H1 (cell line): ENCODE data around the gene KCNH1. TPM values are rescaled to one million over a fixed set of nuclear protein-coding genes. Genes with fewer than 3 reads are reported as not detected.

ENCODE experiments used
- CTCF ChIA-PET: fragments of 300-600 bp; sonication (Branson Sonifier 250); formaldehyde crosslinking; loops from one replicate; lab custom pipeline; 2021; ENCODE audit not compliant: partially characterized antibody; lab: Charles Lee
- POLR2A ChIA-PET: fragments of 300-600 bp; sonication (Branson Sonifier 250); formaldehyde crosslinking; loops from one replicate; lab custom pipeline; 2021; ENCODE audit warnings: inconsistent platforms; ENCODE audit not compliant: partially characterized antibody; lab: Charles Lee
- DNase-seq, 2 experiments: peaks; one replicate each; pipeline versions ENCODE4 v3.0.0 to v3.0.0-alpha.2; 2010 to 2022; ENCODE audit warnings: low spot score in 2 of 2, low read depth in 1 of 2, mixed read lengths in 1 of 2
- FAIRE-seq: peaks from 2 replicates; lab custom pipeline; 2011; peaks lifted over from hg19 to GRCh38; lab: Jason Lieb, UNC
- H2AFZ ChIP-seq: 2 replicates; pipeline ENCODE4 v1.8.1; 2012; ENCODE audit warnings: low read length, inconsistent platforms
- H2AK5ac ChIP-seq: 2 replicates; pipeline ENCODE4 v1.6.1; 2013; ENCODE audit warnings: low read depth, low read length
- H2BK120ac ChIP-seq: replicated peaks from 2 replicates; pipeline ENCODE3; 2013; ENCODE audit warnings: low read depth, low read length, inconsistent platforms
- H2BK12ac ChIP-seq: 2 replicates; pipeline ENCODE4 v1.6.1; 2013; ENCODE audit warnings: low read depth, low read length
- H2BK15ac ChIP-seq: 2 replicates; pipeline ENCODE4 v1.6.1; 2013; ENCODE audit warnings: low read length
- H2BK20ac ChIP-seq: 2 replicates; pipeline ENCODE4 v1.6.1; 2013; ENCODE audit warnings: low read length
- H2BK5ac ChIP-seq: 2 replicates; pipeline ENCODE4 v1.6.1; 2013; ENCODE audit warnings: low read depth, low read length
- H3K14ac ChIP-seq: 2 replicates; pipeline ENCODE4 v1.6.1; 2013; ENCODE audit warnings: inconsistent platforms; ENCODE audit not compliant: insufficient read length
- H3K18ac ChIP-seq: 2 replicates; pipeline ENCODE4 v1.6.1; 2013; ENCODE audit warnings: low read length; ENCODE audit errors: extremely low read depth
- H3K23ac ChIP-seq: 2 replicates; pipeline ENCODE4 v1.6.1; 2013; ENCODE audit warnings: inconsistent platforms; ENCODE audit not compliant: insufficient read length
- H3K23me2 ChIP-seq: 2 replicates; pipeline ENCODE4 v1.6.1; 2013; ENCODE audit warnings: low read depth, low read length
- H3K27ac ChIP-seq: 2 replicates; pipeline ENCODE4 v1.6.1; 2011; ENCODE audit warnings: low read depth, low read length, inconsistent platforms
- H3K27me3 ChIP-seq, 4 experiments: replicated peaks in 1 of 4; 1 replicate in 1 of 4; 2 replicates in 3 of 4; pipeline versions ENCODE4 v1.6.1 to v1.8.1; 2011 to 2013; ENCODE audit warnings: low read length in 3 of 4, mild to moderate bottlenecking in 3 of 4, inconsistent platforms in 2 of 4, mixed read lengths in 2 of 4, moderate library complexity in 1 of 4; ENCODE audit not compliant: control insufficient read depth in 3 of 4, insufficient read depth in 3 of 4; ENCODE audit errors: extremely low read depth in 1 of 4
- H3K36me3 ChIP-seq, 4 experiments: 2 replicates each; pipeline versions ENCODE4 v1.6.1 to v1.8.1; 2011 to 2013; ENCODE audit warnings: mild to moderate bottlenecking in 4 of 4, low read length in 3 of 4, moderate library complexity in 2 of 4, control low read depth in 1 of 4, inconsistent platforms in 1 of 4; ENCODE audit not compliant: insufficient read depth in 4 of 4, control insufficient read depth in 2 of 4
- H3K4ac ChIP-seq: replicated peaks from 2 replicates; pipeline ENCODE3; 2013; ENCODE audit warnings: low read length, low read depth, mixed read lengths, inconsistent platforms; ENCODE audit not compliant: insufficient read length
- H3K4me1 ChIP-seq, 4 experiments: replicated peaks in 1 of 4; 1 replicate in 1 of 4; 2 replicates in 3 of 4; pipeline versions ENCODE4 v1.6.1 to v1.8.1; 2011 to 2013; ENCODE audit warnings: low read length in 3 of 4, inconsistent platforms in 2 of 4, mixed read lengths in 1 of 4; ENCODE audit not compliant: insufficient read depth in 4 of 4, control insufficient read depth in 3 of 4
- H3K4me2 ChIP-seq, 2 experiments: 2 replicates each; pipeline versions ENCODE4 v1.6.1 to v1.8.1; 2011 to 2013; ENCODE audit warnings: low read depth in 2 of 2, low read length in 2 of 2, control low read depth in 1 of 2, inconsistent platforms in 1 of 2, mild to moderate bottlenecking in 1 of 2; ENCODE audit not compliant: insufficient read depth in 1 of 2
- H3K4me3 ChIP-seq, 4 experiments: fragments of 200-600, 300-600 bp in 1 of 4; sonication (generic), shearing (Covaris generic), sonication (Bioruptor Twin) in 1 of 4; 2 replicates each; pipeline versions ENCODE4 v1.5.1 to v1.8.1; 2011 to 2016; ENCODE audit warnings: low read length in 4 of 4, low read depth in 3 of 4, control low read depth in 2 of 4, inconsistent platforms in 2 of 4, mild to moderate bottlenecking in 2 of 4, mixed read lengths in 1 of 4, moderate library complexity in 1 of 4; ENCODE audit not compliant: insufficient read depth in 2 of 4; ENCODE audit errors: extremely low read depth in 1 of 4
- H3K56ac ChIP-seq: replicated peaks from 2 replicates; pipeline ENCODE3; 2013; ENCODE audit warnings: low read depth, mild to moderate bottlenecking, mixed read lengths, low read length, inconsistent platforms; ENCODE audit not compliant: insufficient read length
- H3K79me1 ChIP-seq: 2 replicates; pipeline ENCODE4 v1.6.1; 2013; ENCODE audit warnings: low read depth, low read length, control low read depth
- H3K79me2 ChIP-seq, 2 experiments: 2 replicates each; pipeline versions ENCODE4 v1.6.1 to v1.8.1; 2012 to 2013; ENCODE audit warnings: low read length in 2 of 2, mild to moderate bottlenecking in 2 of 2, inconsistent platforms in 1 of 2; ENCODE audit not compliant: insufficient read depth in 2 of 2, control insufficient read depth in 1 of 2
- H3K9ac ChIP-seq, 4 experiments: replicated peaks in 1 of 4; 1 replicate in 1 of 4; 2 replicates in 3 of 4; pipeline versions ENCODE4 v1.6.1 to v1.8.1; 2011 to 2013; ENCODE audit warnings: low read depth in 3 of 4, low read length in 3 of 4, control low read depth in 2 of 4, mild to moderate bottlenecking in 2 of 4, moderate library complexity in 2 of 4, inconsistent platforms in 1 of 4; ENCODE audit errors: extremely low read depth in 1 of 4
- H3K9me3 ChIP-seq, 2 experiments: 2 replicates each; pipeline versions ENCODE4 v1.6.1 to v1.8.1; 2012 to 2013; ENCODE audit warnings: mild to moderate bottlenecking in 2 of 2, moderate library complexity in 2 of 2, control low read depth in 1 of 2, inconsistent platforms in 1 of 2, low read depth in 1 of 2, low read length in 1 of 2, mixed read lengths in 1 of 2; ENCODE audit not compliant: insufficient read depth in 2 of 2
- H4K20me1 ChIP-seq, 2 experiments: replicated peaks in 1 of 2; 2 replicates each; pipeline versions ENCODE3 to v1.8.1; 2011 to 2013; ENCODE audit warnings: inconsistent platforms in 2 of 2, low read length in 2 of 2, mild to moderate bottlenecking in 1 of 2; ENCODE audit not compliant: insufficient read depth in 2 of 2, control insufficient read depth in 1 of 2
- H4K5ac ChIP-seq: 2 replicates; pipeline ENCODE4 v1.6.1; 2013; ENCODE audit warnings: low read length, low read depth, mixed read lengths, inconsistent platforms; ENCODE audit not compliant: insufficient read length
- H4K8ac ChIP-seq: 2 replicates; pipeline ENCODE4 v1.8.0; 2013; ENCODE audit warnings: mild to moderate bottlenecking, moderate library complexity, low read length, inconsistent platforms; ENCODE audit not compliant: insufficient read depth; ENCODE audit errors: extremely low read depth
- H4K91ac ChIP-seq: replicated peaks from 2 replicates; pipeline ENCODE3; 2013; ENCODE audit warnings: low read length, mixed read lengths, inconsistent platforms; ENCODE audit not compliant: insufficient read length
- CHD1 ChIP-seq: IDR thresholded peaks from 2 replicates; pipeline ENCODE4 v1.6.1; 2012; ENCODE audit warnings: low read depth, low read length, improper control_type of control experiment
- RNF2 ChIP-seq: fragments of 200-900, 300-1000 bp; sonication (generic); IDR thresholded peaks from 2 replicates; pipeline ENCODE4 v1.7.1; 2016; ENCODE audit warnings: borderline replicate concordance, low read depth, mild to moderate bottlenecking, antibody characterized with exemption, low read length; ENCODE audit not compliant: poor library complexity, severe bottlenecking; ENCODE audit errors: missing control alignments
- SP1 ChIP-seq: IDR thresholded peaks from 2 replicates; pipeline ENCODE4 v1.6.1; 2011; ENCODE audit warnings: low read depth, low read length
- WGBS, 2 experiments: shearing (Covaris generic) in 1 of 2; methylation state at CpG; one replicate each; pipeline versions ENCODE4 v1.1.6 to v1.1.7; 2013 to 2015; ENCODE audit warnings: low lambda C conversion rate in 2 of 2, mixed read lengths in 2 of 2, inconsistent platforms in 1 of 2, low coverage in 1 of 2, missing lambda C conversion rate in 1 of 2; ENCODE audit not compliant: insufficient replicate concordance in 2 of 2, insufficient coverage in 1 of 2, insufficient read length in 1 of 2; ENCODE audit errors: extremely low coverage in 1 of 2, missing lambda C conversion rate in 1 of 2; 5-methylcytosine and 5-hydroxymethylcytosine counted together
- polyA plus RNA-seq, 7 experiments: library from polyadenylated mRNA; depleted of rRNA in 3 of 7; stranded (reverse) in 5 of 7; unstranded in 2 of 7; fragments of >200 nt in 5 of 7; fragments of 200-250 nt in 2 of 7; gene quantifications; 1 replicate in 5 of 7; 2 replicates in 1 of 7; 4 replicates in 1 of 7; pipeline versions ENCODE4 v1.2.1 to v1.2.3, GENCODE V29; 2011 to 2013; ENCODE audit warnings: missing spikeins in 2 of 7, mixed read lengths in 2 of 7
- total RNA-seq: library from RNA; stranded (reverse); fragmentation: NEBNext Ultra II Directional; extraction: Animal tissue kit (Norgen Biotek cat#: 25700); gene quantifications from 2 replicates; pipeline ENCODE4 v1.2.1, GENCODE V29; 2021

The KCNH1 gene
- total and polyA plus RNA-seq, 2 of the 8 experiments (the other 6 are each of a cell fraction or from before 2014, with no cell fraction given): 0.27 to 0.34 TPM

- H3K79me2 ChIP-seq: no peaks in the 10 kb centered on the region
- no peak overlapping the region for H3K23ac ChIP-seq
- H2BK120ac ChIP-seq: no peak overlapping the region
- no peaks in the 10 kb centered on the region for H3K9me3 ChIP-seq
- H3K9ac ChIP-seq: no peak overlapping the region
- peaks cover 0 to 5% of the 10 kb centered on the region in 2 experiments for H4K20me1 ChIP-seq
- no peak overlapping the region for H3K14ac ChIP-seq
- DNase-seq: no peak
- no peak overlapping the region for H3K4ac ChIP-seq
- no peak overlapping the region for H2AFZ ChIP-seq
- H2BK5ac ChIP-seq: no peak overlapping the region
- H2BK15ac ChIP-seq: no peak overlapping the region
- no peak overlapping the region for H3K4me2 ChIP-seq
- H3K36me3 ChIP-seq: no peaks in the 10 kb centered on the region
- no peak for FAIRE-seq
- H2BK20ac ChIP-seq: no peak overlapping the region
- no peak overlapping the region for H4K5ac ChIP-seq
- H3K56ac ChIP-seq: no peak overlapping the region
- peaks cover 0 to 1% (median 0%) of the 10 kb centered on the region in 4 experiments; a peak in 1 of 7 replicates for H3K27me3 ChIP-seq
- POLR2A ChIA-PET: no interaction called here
- no peaks in the 10 kb centered on the region for H3K4me1 ChIP-seq
- H2AK5ac ChIP-seq: no peak overlapping the region
- H3K27ac ChIP-seq: no peak overlapping the region
- TF ChIP-seq RNF2 (no peak), SP1 (no peak), CHD1 (no peak)
- TF ChIP-seq, all 59 proteins: peak for 0
- Histone ChIP-seq H4K8ac (no peak overlapping the region), H3K79me1 (no peaks in the 10 kb centered on the region), H4K91ac (no peak overlapping the region), H3K18ac (no peak overlapping the region), H2BK12ac (no peak overlapping the region), H3K23me2 (no peaks in the 10 kb centered on the region), H3K4me3 (no peak overlapping the region)
- whole genome bisulfite sequencing, 2 experiments: 89% methylated on average over 4 of the region's 4 CpGs; no CpG with 5 or more reads in 1 of the 2 experiments
- CTCF ChIA-PET: interaction anchor here (1.2 kb wide), 1 partner anchor 411 kb away, joined by 4 read pairs; the partner anchor contains the start of gene KCNH1
These were observed 410.3 kb downstream of the KCNH1 start for GRCh38 chr1:210723646-210724045.
